Activated T-cell treated with anti-CD3 and anti-CD28 coated beads for 1 hour (primary cell): ENCODE data around the gene EP400.

Experiments used
- DNase-seq: peaks from one replicate; pipeline ENCODE4 v3.0.0-alpha.2; 2020; ENCODE audit warnings: low read depth

Gene EP400

GRCh38 chr12:131911851-131912477 lies 37.8 kb upstream of the EP400 start:
- no peak for DNase-seq

GRCh38 chr12:131912518-131913274 lies 37.0 kb upstream of the EP400 start:
- DNase-seq = no peak

- no peak for DNase-seq
Observed at GRCh38 chr12:131913666-131914065, 36.1 kb upstream of the EP400 start.

- DNase-seq = no peak
Observed at GRCh38 chr12:131914179-131914702, 35.5 kb upstream of the EP400 start.

- DNase-seq = no peak
Observed at GRCh38 chr12:131915000-131915689, 34.6 kb upstream of the EP400 start.

GRCh38 chr12:131915823-131916222 lies 33.9 kb upstream of the EP400 start:
- DNase-seq = no peak

- no peak for DNase-seq
Observed at GRCh38 chr12:131916306-131917138, 33.2 kb upstream of the EP400 start.

- DNase-seq = no peak
Observed at GRCh38 chr12:131917139-131917710, 32.5 kb upstream of the EP400 start.

GRCh38 chr12:131917711-131918306 lies 31.9 kb upstream of the EP400 start:
- DNase-seq = no peak

- DNase-seq = no peak
Observed at GRCh38 chr12:131918311-131919050, 31.3 kb upstream of the EP400 start.

GRCh38 chr12:131919051-131919347 lies 30.7 kb upstream of the EP400 start:
- DNase-seq = no peak

GRCh38 chr12:131919366-131920156 lies 30.2 kb upstream of the EP400 start:
- DNase-seq = no peak

GRCh38 chr12:131920157-131920508 lies 29.6 kb upstream of the EP400 start:
- no peak for DNase-seq

GRCh38 chr12:131920902-131921840 lies 28.6 kb upstream of the EP400 start:
- DNase-seq = no peak

- DNase-seq = no peak
Observed at GRCh38 chr12:131921866-131922769, 27.6 kb upstream of the EP400 start.

- DNase-seq = no peak
Observed at GRCh38 chr12:131922772-131923171, 27.0 kb upstream of the EP400 start.

- DNase-seq = no peak
Observed at GRCh38 chr12:131923260-131923659, 26.5 kb upstream of the EP400 start.
